ENCODE results near the gene TXNRD3. TPM values are rescaled to one million over a fixed set of nuclear protein-coding genes. Genes with fewer than 3 reads are reported as not detected.

Gene TXNRD3
- total and polyA plus RNA-seq, 5 donors from 2014 or later, result 0.22 to 0.81 (median 0.66) TPM

GRCh38 chr3:126558336-126559071 lies 96.4 kb downstream of the TXNRD3 start, which contains the start of gene C3orf22:
C3orf22 (minus strand) TSS chr3:126558932; CDS start chr3:126553390, 5,542 bp downstream.
- H3K36me3 Mint-ChIP-seq, result no peaks in the 10 kb centered on the region

GRCh38 chr3:126557761-126558160 lies 97.2 kb downstream of the TXNRD3 start:
- Histone ChIP-seq H3K27me3 (ENCODE audit: control insufficient read depth, insufficient read depth, low read length) (no peaks in the 10 kb centered on the region), H3K4me3 (ENCODE audit: low read depth, low read length) (no peak overlapping the region), H3K4me1 (ENCODE audit: control insufficient read depth, insufficient read depth, low read length, poor library complexity, severe bottlenecking) (no peaks in the 10 kb centered on the region), H3K36me3 (ENCODE audit: control insufficient read depth, insufficient read depth, low read length) (no peaks in the 10 kb centered on the region), H3K9me3 (ENCODE audit: control insufficient read depth in 2 of 2, low read length in 2 of 2) (no peaks in the 10 kb centered on the region), H3K27ac (ENCODE audit: insufficient read depth, low read length, poor library complexity, severe bottlenecking) (no peak overlapping the region)
- ATAC-seq (ENCODE audit: low read depth in 2 of 2) (no peak), DNase-seq (no peak)
- Mint-ChIP-seq H3K4me3 (no peak overlapping the region), H3K27ac (no peak overlapping the region), H3K4me1 (no peaks in the 10 kb centered on the region), H3K9me3 (peaks cover 0 to 12% (median 0%) of the 10 kb centered on the region in 7 donors), H3K27me3 (peaks cover 9% of the 10 kb centered on the region), H3K36me3 (no peaks in the 10 kb centered on the region)

More at GRCh38 chr3:126558336-126559071, 96.4 kb downstream of the TXNRD3 start, which contains the start of gene C3orf22:
- peaks cover 0 to 14% (median 0%) of the 10 kb centered on the region in 7 donors for H3K9me3 Mint-ChIP-seq
- H3K27ac ChIP-seq (ENCODE audit: insufficient read depth, low read length, poor library complexity, severe bottlenecking), result no peak within 1 kb of the TSS
- no peaks in the 10 kb centered on the region for H3K36me3 ChIP-seq (ENCODE audit: control insufficient read depth, insufficient read depth, low read length)
- H3K9me3 ChIP-seq (ENCODE audit: control insufficient read depth in 2 of 2, low read length in 2 of 2), result no peaks in the 10 kb centered on the region
- H3K4me1 ChIP-seq (ENCODE audit: control insufficient read depth, insufficient read depth, low read length, poor library complexity, severe bottlenecking), result no peaks in the 10 kb centered on the region
- H3K4me1 Mint-ChIP-seq, result no peaks in the 10 kb centered on the region
- DNase-seq (no peak), ATAC-seq (ENCODE audit: low read depth in 2 of 2) (no peak)
- H3K4me3 Mint-ChIP-seq, result no peak within 1 kb of the TSS
- no peak within 1 kb of the TSS for H3K27ac Mint-ChIP-seq
- H3K27me3 Mint-ChIP-seq, result peaks cover 7% of the 10 kb centered on the region
- H3K27me3 ChIP-seq (ENCODE audit: control insufficient read depth, insufficient read depth, low read length), result no peaks in the 10 kb centered on the region
- H3K4me3 ChIP-seq (ENCODE audit: low read depth, low read length), result no peak within 1 kb of the TSS

DNA sequence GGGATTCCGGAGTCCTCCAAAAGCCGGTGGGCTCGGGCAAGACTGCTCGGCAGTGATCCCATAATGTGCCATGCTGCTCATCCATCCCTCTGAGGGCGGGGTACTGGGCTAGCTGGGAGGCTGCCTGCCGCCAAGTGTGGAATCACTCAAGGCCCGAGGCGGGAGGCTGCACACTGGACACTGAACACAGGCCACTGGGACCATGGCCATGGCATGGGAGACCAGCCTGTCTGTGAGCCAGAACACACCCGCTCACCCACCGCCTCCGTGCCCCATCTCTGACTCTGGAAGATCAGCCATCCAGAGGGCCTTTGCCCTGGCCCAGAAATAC lies 97.5 kb downstream of the TXNRD3 start:
- ATAC-seq (ENCODE audit: low read depth in 2 of 2) (no peak), DNase-seq (no peak)
- Histone ChIP-seq H3K27me3 (ENCODE audit: control insufficient read depth, insufficient read depth, low read length) (no peaks in the 10 kb centered on the region), H3K36me3 (ENCODE audit: control insufficient read depth, insufficient read depth, low read length) (no peaks in the 10 kb centered on the region), H3K4me1 (ENCODE audit: control insufficient read depth, insufficient read depth, low read length, poor library complexity, severe bottlenecking) (no peaks in the 10 kb centered on the region), H3K27ac (ENCODE audit: insufficient read depth, low read length, poor library complexity, severe bottlenecking) (no peak overlapping the region), H3K4me3 (ENCODE audit: low read depth, low read length) (no peak overlapping the region), H3K9me3 (ENCODE audit: control insufficient read depth in 2 of 2, low read length in 2 of 2) (no peaks in the 10 kb centered on the region)
- Mint-ChIP-seq H3K36me3 (no peaks in the 10 kb centered on the region), H3K27ac (no peak overlapping the region), H3K27me3 (peaks cover 9% of the 10 kb centered on the region), H3K4me3 (no peak overlapping the region), H3K9me3 (peaks cover 0 to 10% (median 0%) of the 10 kb centered on the region in 7 donors), H3K4me1 (no peaks in the 10 kb centered on the region)

Other genes starting within 250 kb of the TXNRD3 start
- 59.8 TPM for gene ZXDC, start 179.2 kb downstream of the TXNRD3 start, total RNA-seq
- gene ZXDC, start 179.2 kb downstream of the TXNRD3 start, polyA plus RNA-seq, result 10 to 100 TPM; 11.4 to 16.3 (median 12.4) TPM
- not detected for gene UROC1, start 137.4 kb downstream of the TXNRD3 start, total RNA-seq
- gene UROC1, start 137.4 kb downstream of the TXNRD3 start, polyA plus RNA-seq, result not detected
- not detected for gene CHST13, start 131.0 kb downstream of the TXNRD3 start, total RNA-seq
- gene CHST13, start 131.0 kb downstream of the TXNRD3 start, polyA plus RNA-seq, result not detected
- not detected for gene C3orf22, start 96.2 kb downstream of the TXNRD3 start, total RNA-seq
- not detected for gene C3orf22, start 96.2 kb downstream of the TXNRD3 start, polyA plus RNA-seq
- 6.6 TPM for gene CHCHD6, start 49.1 kb upstream of the TXNRD3 start, total RNA-seq
- 10 to 100 TPM in 1 of 4 donors, 1 to 10 TPM in 3; 5.6 to 10.5 (median 8.7) TPM for gene CHCHD6, start 49.1 kb upstream of the TXNRD3 start, polyA plus RNA-seq